GM19397 (cell line): ENCODE measurements around the gene HELZ2.

Experiments
- ATAC-seq: cut with Tn5 transposase; IDR thresholded peaks from one replicate; pipeline ENCODE4 v1.9.1; 2021; ENCODE audit warnings: mild to moderate bottlenecking, moderate library complexity; ENCODE audit not compliant: unreplicated experiment

Gene HELZ2

DNA sequence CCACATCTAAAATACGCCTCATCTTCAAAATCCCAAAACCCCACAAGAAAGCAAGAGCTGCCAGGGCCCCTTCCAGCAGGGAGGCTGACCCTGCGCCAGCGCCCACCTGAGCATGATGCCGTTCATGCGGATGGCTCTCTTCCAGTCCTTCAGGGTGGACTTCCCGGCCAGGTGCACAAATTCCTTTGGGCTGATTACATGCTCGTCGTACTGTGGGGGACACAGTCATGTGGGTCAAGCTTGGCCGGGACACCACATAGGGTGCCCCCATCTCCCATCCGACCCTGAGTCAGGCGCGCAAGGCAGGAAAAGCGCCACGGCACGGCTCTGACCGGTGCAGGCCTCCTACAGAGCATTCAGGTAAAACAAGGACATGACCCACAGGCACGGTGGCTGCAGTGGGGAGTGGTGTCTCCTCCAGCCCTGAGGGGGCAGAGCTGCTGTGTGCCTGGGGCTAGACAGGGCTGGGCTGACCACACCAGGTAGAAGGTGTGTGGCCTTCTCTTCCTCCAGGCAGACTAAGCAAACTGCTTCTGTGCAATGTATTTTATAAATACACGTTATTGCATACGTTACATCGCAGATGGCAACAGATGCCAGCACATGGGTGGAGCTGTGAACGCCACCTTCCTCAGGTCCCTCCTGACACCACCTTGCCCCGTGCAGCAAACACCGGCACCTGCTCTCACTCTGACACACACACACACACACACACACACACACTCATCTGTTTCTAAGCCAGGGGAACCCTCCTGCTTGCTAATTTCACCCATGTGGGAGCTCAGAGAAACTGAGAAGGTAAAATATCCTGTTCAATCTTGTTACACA, 23.8 kb upstream of the HELZ2 start:
- no peak for ATAC-seq

GRCh38 chr20:63596423-63596822, 22.4 kb upstream of the HELZ2 start:
- no peak for ATAC-seq

DNA sequence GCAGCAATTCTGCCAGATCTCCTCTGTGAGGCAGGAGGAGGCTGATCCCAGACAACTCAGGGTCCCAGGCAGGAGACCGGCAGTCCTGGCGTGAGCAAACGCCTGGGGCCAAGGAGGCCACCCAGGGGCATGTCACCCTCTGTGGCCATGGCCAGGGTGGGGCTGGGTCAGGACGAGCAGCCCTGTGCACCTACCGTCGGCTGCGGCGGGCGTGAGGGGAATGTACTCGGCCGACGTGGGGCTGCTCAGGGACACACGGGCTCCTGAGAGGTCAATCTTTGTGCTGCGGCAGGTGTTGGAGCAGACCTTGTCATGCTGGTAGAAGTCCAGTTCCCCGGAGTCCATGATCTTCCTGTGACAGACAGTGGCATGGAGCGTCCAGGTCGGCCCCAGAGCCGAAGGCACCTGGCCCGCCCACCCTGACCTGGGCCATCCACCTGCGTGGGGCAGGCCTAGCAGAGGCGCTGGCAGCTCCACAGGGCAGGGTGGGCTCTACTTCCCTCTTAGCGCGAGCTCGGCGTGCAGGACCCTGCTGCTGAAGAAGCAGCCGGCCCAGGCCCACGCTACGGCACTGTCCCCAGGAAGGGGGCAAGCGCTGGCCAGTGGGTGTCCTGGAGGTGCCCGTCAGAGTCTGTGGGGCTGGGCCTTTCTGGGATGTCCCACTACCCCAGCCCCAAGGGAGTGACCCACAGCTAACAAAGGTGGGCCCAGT, 21.5 kb upstream of the HELZ2 start:
- no peak for ATAC-seq

- no peak for ATAC-seq
Observed at GRCh38 chr20:63594043-63594561, 20.1 kb upstream of the HELZ2 start.

- ATAC-seq = no peak
Observed at GRCh38 chr20:63592661-63593060, 18.6 kb upstream of the HELZ2 start.

GRCh38 chr20:63591786-63592355, 17.8 kb upstream of the HELZ2 start:
- ATAC-seq = no peak

GRCh38 chr20:63591147-63591533, 17.1 kb upstream of the HELZ2 start:
- no peak for ATAC-seq

GRCh38 chr20:63590218-63591146, 16.4 kb upstream of the HELZ2 start:
- no peak for ATAC-seq

DNA sequence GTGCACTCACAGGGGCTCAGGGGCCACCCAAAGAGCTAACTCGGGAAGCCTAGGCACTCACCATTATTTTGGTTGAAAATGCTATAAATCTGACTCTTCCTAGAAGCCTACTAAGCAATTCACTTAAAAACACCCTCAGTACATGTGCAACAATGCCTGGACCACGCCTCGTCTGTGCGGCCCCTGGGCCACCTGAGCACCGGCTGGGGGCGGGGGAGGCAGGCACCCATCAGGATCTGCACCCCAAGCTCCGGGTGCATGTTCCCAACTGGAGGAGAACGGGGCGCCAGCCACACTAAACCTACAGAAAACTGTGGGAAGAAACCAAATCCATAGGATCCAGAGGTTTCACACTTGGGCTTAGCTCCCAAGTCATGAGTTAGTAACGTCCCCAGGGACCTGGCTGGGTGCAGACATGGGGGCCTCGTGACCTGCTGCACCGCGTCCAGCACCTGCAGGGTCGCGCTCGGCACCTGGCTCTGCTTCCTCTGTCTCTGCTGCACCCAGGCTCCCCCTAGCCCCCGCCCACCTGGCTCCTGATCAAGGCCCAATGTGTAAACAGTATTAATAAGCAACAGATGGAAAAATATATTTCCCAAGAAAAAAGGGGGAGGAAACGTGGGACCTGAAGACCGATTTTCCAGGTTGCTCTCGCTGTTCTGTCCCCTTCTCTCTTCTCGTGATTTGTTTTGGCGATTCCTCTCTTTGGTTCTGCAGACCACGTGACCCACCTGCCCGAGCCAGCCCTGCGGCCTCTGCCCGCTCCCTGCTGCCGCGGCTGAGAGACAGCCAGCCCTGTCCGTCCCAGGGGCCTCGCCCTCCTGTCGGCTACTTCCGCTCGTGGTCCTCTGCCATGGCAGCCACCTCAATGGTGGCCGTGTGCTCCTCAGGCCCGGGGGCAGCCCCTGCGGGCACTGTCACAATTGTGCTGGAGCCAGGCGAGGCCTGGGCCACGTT, 15.5 kb upstream of the HELZ2 start:
- no peak for ATAC-seq

DNA sequence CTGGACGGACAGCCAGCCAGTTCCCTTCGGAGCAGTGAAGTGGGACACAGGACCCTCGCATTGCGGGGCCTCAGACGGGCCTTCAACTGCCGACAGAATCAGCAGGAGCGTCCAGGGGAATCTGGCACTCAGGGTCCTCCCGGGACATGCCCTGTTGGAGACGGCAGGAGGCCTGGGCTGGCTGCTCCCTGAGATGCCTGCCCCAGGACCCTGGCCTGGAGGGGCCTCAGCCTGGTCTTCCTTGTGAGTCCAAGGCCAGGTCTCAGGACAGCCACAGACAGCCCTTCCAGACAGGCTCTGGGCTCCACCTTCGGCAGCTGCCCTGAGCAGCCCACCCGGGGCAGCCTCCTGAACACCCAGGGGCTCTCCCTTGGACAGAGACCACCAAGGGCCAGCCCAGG, 14.6 kb upstream of the HELZ2 start:
- no peak for ATAC-seq

DNA sequence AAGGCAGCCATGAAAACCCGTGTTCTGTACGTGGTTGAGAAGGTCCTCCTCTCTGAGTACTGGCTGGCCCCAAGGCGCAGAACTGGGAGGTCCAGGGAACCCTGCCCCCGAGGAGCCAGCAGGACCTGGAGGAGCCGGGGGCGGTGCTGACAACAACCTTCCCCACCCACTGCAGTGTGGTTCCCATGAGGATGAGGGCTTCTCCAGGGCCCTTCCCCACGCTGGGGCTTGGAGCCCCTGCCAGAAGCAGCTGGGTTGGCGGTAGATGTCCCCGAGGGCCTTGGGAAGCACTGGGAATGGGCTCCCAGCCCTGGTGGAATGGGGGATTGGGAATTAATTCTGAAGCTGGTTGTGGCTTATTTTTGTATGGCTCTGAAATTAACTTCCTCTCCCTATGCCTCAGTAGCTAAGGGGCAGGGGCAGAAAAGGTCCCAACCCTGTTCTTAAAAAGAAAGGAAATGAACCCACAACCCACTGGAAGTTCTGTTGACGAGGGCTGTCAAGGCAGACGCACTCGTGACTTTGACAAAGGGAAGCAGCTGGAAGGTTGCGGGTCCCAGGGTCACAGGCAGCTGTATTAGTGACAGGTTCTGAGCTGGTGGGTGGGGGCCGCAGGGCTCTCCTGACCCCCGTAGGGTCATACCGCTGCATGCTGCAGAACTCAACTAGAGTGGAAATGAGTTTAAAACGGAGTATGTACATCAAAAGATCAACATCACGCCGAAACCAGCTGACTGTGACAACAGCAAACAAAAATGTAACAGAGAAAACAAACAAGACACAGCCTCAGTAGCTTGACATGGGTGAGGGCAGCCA, 13.9 kb upstream of the HELZ2 start:
- ATAC-seq = no peak

DNA sequence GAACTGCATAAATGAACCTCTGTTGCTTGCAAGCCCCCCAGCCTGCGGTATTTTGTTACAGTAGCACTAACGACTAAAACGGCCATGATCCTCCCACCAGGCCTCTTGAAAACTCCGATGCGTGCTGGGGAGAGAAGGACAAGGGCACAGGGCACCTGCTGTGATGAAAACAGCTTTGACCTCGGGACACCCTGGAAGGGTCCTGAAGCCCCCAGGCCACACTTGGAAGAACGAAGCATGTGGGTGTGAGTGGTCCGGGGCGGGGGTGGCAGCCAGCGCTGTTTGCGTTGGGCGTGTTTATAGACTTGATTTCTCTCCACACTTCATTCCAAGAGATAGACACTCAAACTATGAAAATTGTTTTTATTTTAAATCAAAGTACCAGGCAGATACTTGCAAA, 13.2 kb upstream of the HELZ2 start:
- no peak for ATAC-seq

GRCh38 chr20:63586797-63587196, 12.8 kb upstream of the HELZ2 start:
- no peak for ATAC-seq

DNA sequence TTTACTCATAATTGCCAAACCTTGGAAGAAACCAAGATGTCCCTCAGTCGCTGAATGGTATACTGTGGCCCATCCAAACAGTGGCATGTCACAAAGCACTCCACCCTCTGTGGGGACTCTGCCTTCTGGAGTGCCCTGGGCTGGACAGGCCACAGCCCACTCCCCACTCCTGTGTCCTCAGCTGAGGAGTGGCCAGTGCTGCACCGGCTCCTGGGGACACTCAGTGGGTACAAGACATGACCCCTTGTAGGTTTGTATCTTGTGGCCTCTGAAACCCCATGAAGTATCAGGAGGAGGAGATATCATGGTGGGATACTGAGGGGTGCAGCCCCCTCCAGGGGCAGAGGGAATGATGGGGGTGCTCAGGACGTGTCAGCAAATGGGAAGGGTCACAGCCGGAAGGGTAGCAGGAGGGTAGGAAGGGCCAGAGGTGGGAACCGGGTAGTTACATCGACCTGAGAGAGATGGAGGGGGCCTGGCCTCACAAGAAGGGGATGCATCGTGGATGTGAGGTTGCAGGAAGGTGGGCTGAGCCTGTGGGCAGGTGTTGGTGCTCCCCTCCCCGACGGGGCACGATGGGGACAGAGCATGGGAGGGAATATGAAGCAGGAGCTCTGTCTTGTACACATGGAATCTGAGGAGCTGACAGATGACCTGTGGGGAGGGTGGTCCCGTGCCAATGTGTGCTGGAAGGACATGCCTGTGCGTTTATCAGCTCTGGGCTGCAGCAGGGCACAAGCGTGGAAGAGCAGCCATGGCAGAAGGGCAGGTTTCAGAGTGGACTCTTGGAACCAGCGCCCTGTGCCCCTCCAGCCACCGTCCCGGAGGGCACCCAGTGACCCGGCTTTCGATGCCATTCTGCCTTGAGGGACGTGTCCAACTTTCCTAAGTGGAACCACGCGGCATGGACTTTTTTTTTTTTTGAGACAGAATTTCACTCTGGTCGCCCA, 11.9 kb upstream of the HELZ2 start:
- no peak for ATAC-seq

DNA sequence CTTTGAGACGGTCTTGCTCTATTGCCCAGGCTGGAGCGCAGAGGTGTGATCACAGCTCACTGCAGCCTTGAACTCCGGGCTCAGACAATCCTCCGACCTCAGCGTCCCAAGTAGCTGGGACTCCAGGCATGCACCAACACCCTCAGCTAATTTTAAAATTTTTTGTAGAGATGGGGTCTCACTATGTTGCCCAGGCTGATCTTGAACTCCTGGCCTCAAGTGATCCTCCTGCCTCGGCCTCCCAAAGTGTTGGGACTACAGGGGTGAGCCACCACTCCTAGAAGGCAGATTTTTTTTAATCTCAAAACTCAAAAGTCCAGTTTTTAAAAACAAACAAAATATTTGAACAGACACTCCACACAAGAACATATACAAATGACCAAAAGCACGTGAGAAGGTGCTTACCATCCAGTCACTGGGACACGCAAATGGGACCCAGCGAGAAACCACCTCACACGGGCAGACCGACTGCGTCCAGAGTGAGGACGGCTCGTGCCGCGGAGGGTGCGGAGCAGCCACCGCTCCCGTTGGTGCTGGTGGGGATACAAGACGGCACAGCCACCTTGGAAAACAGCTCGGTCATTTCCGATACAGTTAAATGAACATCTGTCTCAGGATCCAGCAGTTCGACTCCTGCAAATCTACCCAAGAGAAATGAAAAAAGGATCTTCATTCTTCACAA, 8.5 kb upstream of the HELZ2 start:
- no peak for ATAC-seq

DNA sequence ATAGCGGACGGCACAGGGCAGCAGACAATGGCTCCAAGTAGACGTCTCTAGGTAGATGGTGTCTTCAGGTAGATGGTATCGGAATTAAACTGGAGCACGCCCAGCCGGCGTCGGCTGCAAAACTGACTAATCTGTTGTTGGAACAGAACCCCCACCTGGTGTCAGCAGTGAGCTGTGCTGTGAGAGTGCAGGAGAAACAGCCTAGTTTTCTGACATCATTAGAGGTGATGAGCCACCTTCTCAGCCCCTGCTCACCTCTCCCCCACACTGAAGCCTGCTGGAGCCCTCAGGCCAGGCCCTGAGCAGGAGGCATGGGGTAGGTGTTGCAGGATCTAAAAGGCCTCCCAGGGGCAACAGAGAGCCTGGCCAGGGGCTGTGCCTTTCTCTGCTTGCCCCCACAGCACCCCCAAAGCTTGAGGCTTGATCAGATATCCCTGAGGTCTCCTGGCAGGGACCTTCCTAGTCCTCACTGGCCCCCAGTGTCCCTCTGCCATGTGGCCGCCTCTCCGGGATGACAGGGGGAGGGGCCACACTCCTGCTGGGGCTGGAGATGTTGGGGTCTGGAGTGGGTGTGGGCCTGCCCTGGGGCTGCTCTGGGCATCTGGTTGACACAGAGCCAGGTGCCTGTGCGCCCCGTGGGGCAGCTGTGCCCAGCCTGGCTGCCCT, 6.9 kb upstream of the HELZ2 start:
- no peak for ATAC-seq
